H1 (cell line): ENCODE measurements around the gene C3orf49. TPM values are rescaled to one million over a fixed set of nuclear protein-coding genes. Genes with fewer than 3 reads are reported as not detected.

ENCODE experiments used
- CTCF ChIA-PET: fragments of 300-600 bp; sonication (Branson Sonifier 250); formaldehyde crosslinking; loops from one replicate; lab custom pipeline; 2021; ENCODE audit not compliant: partially characterized antibody; lab: Charles Lee
- POLR2A ChIA-PET: fragments of 300-600 bp; sonication (Branson Sonifier 250); formaldehyde crosslinking; loops from one replicate; lab custom pipeline; 2021; ENCODE audit warnings: inconsistent platforms; ENCODE audit not compliant: partially characterized antibody; lab: Charles Lee
- DNase-seq, 2 experiments: peaks; one replicate each; pipeline versions ENCODE4 v3.0.0 to v3.0.0-alpha.2; 2010 to 2022; ENCODE audit warnings: low spot score in 2 of 2, low read depth in 1 of 2, mixed read lengths in 1 of 2
- FAIRE-seq: peaks from 2 replicates; lab custom pipeline; 2011; peaks lifted over from hg19 to GRCh38; lab: Jason Lieb, UNC
- H2AFZ ChIP-seq: 2 replicates; pipeline ENCODE4 v1.8.1; 2012; ENCODE audit warnings: low read length, inconsistent platforms
- H2AK5ac ChIP-seq: 2 replicates; pipeline ENCODE4 v1.6.1; 2013; ENCODE audit warnings: low read depth, low read length
- H2BK120ac ChIP-seq: replicated peaks from 2 replicates; pipeline ENCODE3; 2013; ENCODE audit warnings: low read depth, low read length, inconsistent platforms
- H2BK12ac ChIP-seq: 2 replicates; pipeline ENCODE4 v1.6.1; 2013; ENCODE audit warnings: low read depth, low read length
- H2BK15ac ChIP-seq: 2 replicates; pipeline ENCODE4 v1.6.1; 2013; ENCODE audit warnings: low read length
- H2BK20ac ChIP-seq: 2 replicates; pipeline ENCODE4 v1.6.1; 2013; ENCODE audit warnings: low read length
- H2BK5ac ChIP-seq: 2 replicates; pipeline ENCODE4 v1.6.1; 2013; ENCODE audit warnings: low read depth, low read length
- H3K14ac ChIP-seq: 2 replicates; pipeline ENCODE4 v1.6.1; 2013; ENCODE audit warnings: inconsistent platforms; ENCODE audit not compliant: insufficient read length
- H3K18ac ChIP-seq: 2 replicates; pipeline ENCODE4 v1.6.1; 2013; ENCODE audit warnings: low read length; ENCODE audit errors: extremely low read depth
- H3K23ac ChIP-seq: 2 replicates; pipeline ENCODE4 v1.6.1; 2013; ENCODE audit warnings: inconsistent platforms; ENCODE audit not compliant: insufficient read length
- H3K23me2 ChIP-seq: 2 replicates; pipeline ENCODE4 v1.6.1; 2013; ENCODE audit warnings: low read depth, low read length
- H3K27ac ChIP-seq: 2 replicates; pipeline ENCODE4 v1.6.1; 2011; ENCODE audit warnings: low read depth, low read length, inconsistent platforms
- H3K27me3 ChIP-seq, 4 experiments: replicated peaks in 1 of 4; 1 replicate in 1 of 4; 2 replicates in 3 of 4; pipeline versions ENCODE4 v1.6.1 to v1.8.1; 2011 to 2013; ENCODE audit warnings: low read length in 3 of 4, mild to moderate bottlenecking in 3 of 4, inconsistent platforms in 2 of 4, mixed read lengths in 2 of 4, moderate library complexity in 1 of 4; ENCODE audit not compliant: control insufficient read depth in 3 of 4, insufficient read depth in 3 of 4; ENCODE audit errors: extremely low read depth in 1 of 4
- H3K36me3 ChIP-seq, 4 experiments: 2 replicates each; pipeline versions ENCODE4 v1.6.1 to v1.8.1; 2011 to 2013; ENCODE audit warnings: mild to moderate bottlenecking in 4 of 4, low read length in 3 of 4, moderate library complexity in 2 of 4, control low read depth in 1 of 4, inconsistent platforms in 1 of 4; ENCODE audit not compliant: insufficient read depth in 4 of 4, control insufficient read depth in 2 of 4
- H3K4ac ChIP-seq: replicated peaks from 2 replicates; pipeline ENCODE3; 2013; ENCODE audit warnings: low read length, low read depth, mixed read lengths, inconsistent platforms; ENCODE audit not compliant: insufficient read length
- H3K4me1 ChIP-seq, 4 experiments: replicated peaks in 1 of 4; 1 replicate in 1 of 4; 2 replicates in 3 of 4; pipeline versions ENCODE4 v1.6.1 to v1.8.1; 2011 to 2013; ENCODE audit warnings: low read length in 3 of 4, inconsistent platforms in 2 of 4, mixed read lengths in 1 of 4; ENCODE audit not compliant: insufficient read depth in 4 of 4, control insufficient read depth in 3 of 4
- H3K4me2 ChIP-seq, 2 experiments: 2 replicates each; pipeline versions ENCODE4 v1.6.1 to v1.8.1; 2011 to 2013; ENCODE audit warnings: low read depth in 2 of 2, low read length in 2 of 2, control low read depth in 1 of 2, inconsistent platforms in 1 of 2, mild to moderate bottlenecking in 1 of 2; ENCODE audit not compliant: insufficient read depth in 1 of 2
- H3K4me3 ChIP-seq, 4 experiments: fragments of 200-600, 300-600 bp in 1 of 4; sonication (generic), shearing (Covaris generic), sonication (Bioruptor Twin) in 1 of 4; 2 replicates each; pipeline versions ENCODE4 v1.5.1 to v1.8.1; 2011 to 2016; ENCODE audit warnings: low read length in 4 of 4, low read depth in 3 of 4, control low read depth in 2 of 4, inconsistent platforms in 2 of 4, mild to moderate bottlenecking in 2 of 4, mixed read lengths in 1 of 4, moderate library complexity in 1 of 4; ENCODE audit not compliant: insufficient read depth in 2 of 4; ENCODE audit errors: extremely low read depth in 1 of 4
- H3K56ac ChIP-seq: replicated peaks from 2 replicates; pipeline ENCODE3; 2013; ENCODE audit warnings: low read depth, mild to moderate bottlenecking, mixed read lengths, low read length, inconsistent platforms; ENCODE audit not compliant: insufficient read length
- H3K79me1 ChIP-seq: 2 replicates; pipeline ENCODE4 v1.6.1; 2013; ENCODE audit warnings: low read depth, low read length, control low read depth
- H3K79me2 ChIP-seq, 2 experiments: 2 replicates each; pipeline versions ENCODE4 v1.6.1 to v1.8.1; 2012 to 2013; ENCODE audit warnings: low read length in 2 of 2, mild to moderate bottlenecking in 2 of 2, inconsistent platforms in 1 of 2; ENCODE audit not compliant: insufficient read depth in 2 of 2, control insufficient read depth in 1 of 2
- H3K9ac ChIP-seq, 4 experiments: replicated peaks in 1 of 4; 1 replicate in 1 of 4; 2 replicates in 3 of 4; pipeline versions ENCODE4 v1.6.1 to v1.8.1; 2011 to 2013; ENCODE audit warnings: low read depth in 3 of 4, low read length in 3 of 4, control low read depth in 2 of 4, mild to moderate bottlenecking in 2 of 4, moderate library complexity in 2 of 4, inconsistent platforms in 1 of 4; ENCODE audit errors: extremely low read depth in 1 of 4
- H3K9me3 ChIP-seq, 2 experiments: 2 replicates each; pipeline versions ENCODE4 v1.6.1 to v1.8.1; 2012 to 2013; ENCODE audit warnings: mild to moderate bottlenecking in 2 of 2, moderate library complexity in 2 of 2, control low read depth in 1 of 2, inconsistent platforms in 1 of 2, low read depth in 1 of 2, low read length in 1 of 2, mixed read lengths in 1 of 2; ENCODE audit not compliant: insufficient read depth in 2 of 2
- H4K20me1 ChIP-seq, 2 experiments: replicated peaks in 1 of 2; 2 replicates each; pipeline versions ENCODE3 to v1.8.1; 2011 to 2013; ENCODE audit warnings: inconsistent platforms in 2 of 2, low read length in 2 of 2, mild to moderate bottlenecking in 1 of 2; ENCODE audit not compliant: insufficient read depth in 2 of 2, control insufficient read depth in 1 of 2
- H4K5ac ChIP-seq: 2 replicates; pipeline ENCODE4 v1.6.1; 2013; ENCODE audit warnings: low read length, low read depth, mixed read lengths, inconsistent platforms; ENCODE audit not compliant: insufficient read length
- H4K8ac ChIP-seq: 2 replicates; pipeline ENCODE4 v1.8.0; 2013; ENCODE audit warnings: mild to moderate bottlenecking, moderate library complexity, low read length, inconsistent platforms; ENCODE audit not compliant: insufficient read depth; ENCODE audit errors: extremely low read depth
- H4K91ac ChIP-seq: replicated peaks from 2 replicates; pipeline ENCODE3; 2013; ENCODE audit warnings: low read length, mixed read lengths, inconsistent platforms; ENCODE audit not compliant: insufficient read length
- BRCA1 ChIP-seq: IDR thresholded peaks from 2 replicates; pipeline ENCODE4 v1.6.1; 2012; ENCODE audit warnings: low read depth, low read length, improper control_type of control experiment
- JUN ChIP-seq: IDR thresholded peaks from 2 replicates; pipeline ENCODE4 v1.6.1; 2011; ENCODE audit warnings: low read depth, mild to moderate bottlenecking, improper control_type of control experiment, low read length
- TAF7 ChIP-seq: optimal IDR thresholded peaks from 2 replicates; pipeline ENCODE3; 2011; ENCODE audit warnings: low read depth, mild to moderate bottlenecking, inconsistent platforms, low read length, moderate library complexity, borderline replicate concordance
- WGBS, 2 experiments: shearing (Covaris generic) in 1 of 2; methylation state at CpG; one replicate each; pipeline versions ENCODE4 v1.1.6 to v1.1.7; 2013 to 2015; ENCODE audit warnings: low lambda C conversion rate in 2 of 2, mixed read lengths in 2 of 2, inconsistent platforms in 1 of 2, low coverage in 1 of 2, missing lambda C conversion rate in 1 of 2; ENCODE audit not compliant: insufficient replicate concordance in 2 of 2, insufficient coverage in 1 of 2, insufficient read length in 1 of 2; ENCODE audit errors: extremely low coverage in 1 of 2, missing lambda C conversion rate in 1 of 2; 5-methylcytosine and 5-hydroxymethylcytosine counted together
- polyA plus RNA-seq, 7 experiments: library from polyadenylated mRNA; depleted of rRNA in 3 of 7; stranded (reverse) in 5 of 7; unstranded in 2 of 7; fragments of >200 nt in 5 of 7; fragments of 200-250 nt in 2 of 7; gene quantifications; 1 replicate in 5 of 7; 2 replicates in 1 of 7; 4 replicates in 1 of 7; pipeline versions ENCODE4 v1.2.1 to v1.2.3, GENCODE V29; 2011 to 2013; ENCODE audit warnings: missing spikeins in 2 of 7, mixed read lengths in 2 of 7
- total RNA-seq: library from RNA; stranded (reverse); fragmentation: NEBNext Ultra II Directional; extraction: Animal tissue kit (Norgen Biotek cat#: 25700); gene quantifications from 2 replicates; pipeline ENCODE4 v1.2.1, GENCODE V29; 2021

C3orf49 gene
- total and polyA plus RNA-seq, 2 of the 8 experiments (the other 6 are each of a cell fraction or from before 2014, with no cell fraction given) = not detected

GRCh38 chr3:63891518-63891917, 72.4 kb downstream of the C3orf49 start:
- CTCF ChIA-PET = no interaction called here
- H2BK15ac ChIP-seq = no peak overlapping the region
- FAIRE-seq (no peak), DNase-seq (no peak)
- no peak overlapping the region for H3K4me3 ChIP-seq
- TF ChIP-seq BRCA1 (no peak), TAF7 (no peak), JUN (no peak)
- H2BK5ac ChIP-seq = no peak overlapping the region
- peaks cover 0 to 5% (median 2%) of the 10 kb centered on the region in 4 experiments; a peak in 3 of 7 replicates for H3K4me1 ChIP-seq
- no peak overlapping the region for H3K4me2 ChIP-seq
- H3K9me3 ChIP-seq = no peaks in the 10 kb centered on the region
- H2BK120ac ChIP-seq = no peak overlapping the region
- H3K56ac ChIP-seq = no peak overlapping the region
- H4K8ac ChIP-seq = no peak overlapping the region
- H2AFZ ChIP-seq = no peak overlapping the region
- no peak overlapping the region for H3K23ac ChIP-seq
- H2BK20ac ChIP-seq = no peak overlapping the region
- H3K23me2 ChIP-seq = no peaks in the 10 kb centered on the region
- H2AK5ac ChIP-seq = no peak overlapping the region
- H3K4ac ChIP-seq = no peak overlapping the region
- no peak overlapping the region for H3K9ac ChIP-seq
- H4K91ac ChIP-seq = no peak overlapping the region
- H3K79me2 ChIP-seq = peaks cover 0 to 18% of the 10 kb centered on the region in 2 experiments; a peak in 1 of 4 replicates
- WGBS, 2 experiments = 96% methylated on average over 5 of the region's 5 CpGs; no CpG with 5 or more reads in 1 of the 2 experiments
- H3K14ac ChIP-seq = no peak overlapping the region
- H3K79me1 ChIP-seq = 0 out of 2 replicates have a peak, but pooled peaks cover 3% of the 10 kb centered on the region
- H4K5ac ChIP-seq = no peak overlapping the region
- H3K18ac ChIP-seq = no peak overlapping the region
- POLR2A ChIA-PET = no interaction called here
- no peak overlapping the region for H2BK12ac ChIP-seq
- H3K27ac ChIP-seq = no peak overlapping the region
- H4K20me1 ChIP-seq = peaks cover 0 to 2% of the 10 kb centered on the region in 2 experiments
- H3K27me3 ChIP-seq = no peaks in the 10 kb centered on the region
- H3K36me3 ChIP-seq = no peaks in the 10 kb centered on the region
